Endothelial cell of umbilical vein (primary cell): ENCODE measurements around the gene FLRT1. TPM values are rescaled to one million over a fixed set of nuclear protein-coding genes. Genes with fewer than 3 reads are reported as not detected.

ENCODE experiments used
- BruUV-seq: library from RNA; stranded (reverse); fragments of 400-500 nt; replicated peaks from 2 replicates; lab custom pipeline; 2021; lab: Mats Ljungman, UMichigan
- CTCF ChIA-PET: fragments of 300-600, 350-600 bp; sonication (Branson Sonifier 250); formaldehyde crosslinking; loops from one replicate; lab custom pipeline; 2021; ENCODE audit warnings: antibody characterized with exemption, inconsistent platforms; lab: Charles Lee
- POLR2A ChIA-PET: fragments of 300-600, 350-600 bp; sonication (Branson Sonifier 250); formaldehyde crosslinking; loops from one replicate; lab custom pipeline; 2021; ENCODE audit warnings: antibody characterized with exemption, inconsistent platforms; lab: Charles Lee
- DNase-seq: peaks from one replicate; pipeline ENCODE4 v3.0.0-alpha.2; 2011; ENCODE audit warnings: low read depth, low spot score
- FAIRE-seq: peaks from 2 replicates; lab custom pipeline; 2011; peaks lifted over from hg19 to GRCh38; lab: Jason Lieb, UNC
- H2AFZ ChIP-seq: 2 replicates; pipeline ENCODE4 v1.6.0; 2012; ENCODE audit warnings: low read depth, low read length, control low read depth, inconsistent platforms
- H3K27ac ChIP-seq: 2 replicates; pipeline ENCODE4 v1.5.1; 2011; ENCODE audit warnings: low read depth, mild to moderate bottlenecking, control low read depth, low read length, moderate library complexity; ENCODE audit not compliant: insufficient read depth
- H3K27me3 ChIP-seq, 2 experiments: 2 replicates each; pipeline versions ENCODE4 v1.6.0 to v1.6.1; 2011; ENCODE audit warnings: low read length in 2 of 2, mixed read lengths in 1 of 2; ENCODE audit not compliant: control insufficient read depth in 2 of 2, insufficient read depth in 2 of 2
- H3K36me3 ChIP-seq, 2 experiments: 2 replicates in 1 of 2; 3 replicates in 1 of 2; pipeline ENCODE4 v1.5.1; 2011; ENCODE audit warnings: low read length in 2 of 2, mild to moderate bottlenecking in 1 of 2, moderate library complexity in 1 of 2; ENCODE audit not compliant: control insufficient read depth in 2 of 2, insufficient read depth in 2 of 2; ENCODE audit errors: extremely low read depth in 1 of 2
- H3K4me1 ChIP-seq: 3 replicates; pipeline ENCODE4 v1.5.1; 2011; ENCODE audit warnings: mild to moderate bottlenecking, low read length; ENCODE audit not compliant: control insufficient read depth, insufficient read depth; ENCODE audit errors: extremely low read depth
- H3K4me2 ChIP-seq: 2 replicates; pipeline ENCODE4 v1.6.1; 2011; ENCODE audit warnings: low read length, control low read depth, mixed read lengths; ENCODE audit not compliant: insufficient read depth
- H3K4me3 ChIP-seq, 3 experiments: fragments of 200-600 bp in 1 of 3; sonication (generic), shearing (Covaris generic) in 1 of 3; replicated peaks in 1 of 3; 2 replicates each; pipeline ENCODE4 v1.5.1; 2011 to 2016; ENCODE audit warnings: control low read depth in 3 of 3, low read length in 3 of 3, mild to moderate bottlenecking in 2 of 3, inconsistent platforms in 1 of 3, low read depth in 1 of 3, moderate library complexity in 1 of 3; ENCODE audit not compliant: insufficient read depth in 1 of 3
- H3K79me2 ChIP-seq: 2 replicates; pipeline ENCODE4 v1.6.0; 2012; ENCODE audit warnings: low read length, inconsistent platforms; ENCODE audit not compliant: control insufficient read depth, insufficient read depth
- H3K9ac ChIP-seq: replicated peaks from 2 replicates; pipeline ENCODE3; 2011; ENCODE audit warnings: low read length, control low read depth; ENCODE audit not compliant: insufficient read depth; ENCODE audit errors: extremely low read depth
- H3K9me1 ChIP-seq: replicated peaks from 3 replicates; pipeline ENCODE4 v1.6.0; 2011; ENCODE audit warnings: mild to moderate bottlenecking, low read length; ENCODE audit not compliant: control insufficient read depth, insufficient read depth; ENCODE audit errors: extremely low read depth
- H3K9me3 ChIP-seq: replicated peaks from 2 replicates; pipeline ENCODE4 v1.5.1; 2012; ENCODE audit warnings: low read length, inconsistent platforms; ENCODE audit not compliant: control insufficient read depth, insufficient read depth
- H4K20me1 ChIP-seq: replicated peaks from 2 replicates; pipeline ENCODE3; 2011; ENCODE audit warnings: mild to moderate bottlenecking, low read length; ENCODE audit not compliant: control insufficient read depth, insufficient read depth; ENCODE audit errors: extremely low read depth
- EZH2 ChIP-seq: IDR thresholded peaks from 2 replicates; pipeline ENCODE4 v1.6.1; 2012; ENCODE audit warnings: borderline replicate concordance, low read depth, mild to moderate bottlenecking, moderate library complexity, low read length, inconsistent platforms; ENCODE audit not compliant: severe bottlenecking
- FOS ChIP-seq: IDR thresholded peaks from 2 replicates; pipeline ENCODE4 v1.6.1; 2011; ENCODE audit warnings: mild to moderate bottlenecking, low read length, moderate library complexity, borderline replicate concordance; ENCODE audit not compliant: insufficient read depth
- GATA2 ChIP-seq: IDR thresholded peaks from 2 replicates; pipeline ENCODE4 v1.7.0; 2011; ENCODE audit warnings: low read depth, mild to moderate bottlenecking, moderate library complexity, mixed read lengths, low read length; ENCODE audit not compliant: insufficient read length, insufficient read depth
- JUN ChIP-seq: IDR thresholded peaks from 2 replicates; pipeline ENCODE4 v1.6.1; 2011; ENCODE audit warnings: borderline replicate concordance, low read depth; ENCODE audit not compliant: insufficient read length, insufficient read depth
- MYC ChIP-seq: IDR thresholded peaks from one replicate; pipeline ENCODE4 v1.6.1; 2011; ENCODE audit warnings: mild to moderate bottlenecking, low read depth, low read length
- POLR2A ChIP-seq: IDR thresholded peaks from 2 replicates; pipeline ENCODE4 v1.6.1; 2012; ENCODE audit warnings: low read depth, mild to moderate bottlenecking, control low read depth, low read length
- POLR2AphosphoS5 ChIP-seq: IDR thresholded peaks from 2 replicates; pipeline ENCODE4 v1.6.1; 2012; ENCODE audit warnings: low read depth, mild to moderate bottlenecking, control low read depth, low read length, moderate library complexity; ENCODE audit not compliant: insufficient read depth
- dilution Hi-C: fragments of 300-500 bp; cut with MboI; formaldehyde crosslinking; loops from one replicate; pipeline ENCODE4 v1.15.0; 2019; ENCODE audit warnings: low sequenced_read_pairs; ENCODE audit not compliant: extremely low pct_ligation_motif_present
- intact Hi-C: fragments of 100-400 bp; cut with micrococcal nuclease; formaldehyde crosslinking; loops from one replicate; pipeline ENCODE4 v1.10.0; 2022
- polyA plus RNA-seq, 4 experiments: library from polyadenylated mRNA; depleted of rRNA in 3 of 4; stranded (reverse) in 3 of 4; unstranded in 1 of 4; fragments of >200 nt; gene quantifications; 2 replicates each; pipeline versions ENCODE4 v1.2.1 to v1.2.3, GENCODE V29; 2011 to 2012; ENCODE audit warnings: missing spikeins in 1 of 4
- total RNA-seq: library from RNA; stranded (reverse); gene quantifications from 2 replicates; pipeline ENCODE4 v1.2.3, GENCODE V29; 2021
- TF ChIP-seq, protein P1 (sequence below): IDR thresholded peaks from 2 replicates; pipeline ENCODE4 v1.6.1; 2011; ENCODE audit not compliant: insufficient read depth, insufficient read length
- TF ChIP-seq, protein P2 (sequence below), 2 donors: IDR thresholded peaks; 1 replicate in 1 of 2; 2 replicates in 1 of 2; pipeline ENCODE4 v1.5.1; 2011; ENCODE audit warnings: low read length in 2 of 2, mild to moderate bottlenecking in 2 of 2, moderate library complexity in 2 of 2, control low read depth in 1 of 2, inconsistent platforms in 1 of 2, low read depth in 1 of 2; ENCODE audit not compliant: insufficient read depth in 1 of 2; ENCODE audit errors: extremely low read depth in 1 of 2

FLRT1 gene
- total and polyA plus RNA-seq, 2 donors (not counting 3 experiments of a cell fraction or from before 2014, with no cell fraction given): not detected

DNA sequence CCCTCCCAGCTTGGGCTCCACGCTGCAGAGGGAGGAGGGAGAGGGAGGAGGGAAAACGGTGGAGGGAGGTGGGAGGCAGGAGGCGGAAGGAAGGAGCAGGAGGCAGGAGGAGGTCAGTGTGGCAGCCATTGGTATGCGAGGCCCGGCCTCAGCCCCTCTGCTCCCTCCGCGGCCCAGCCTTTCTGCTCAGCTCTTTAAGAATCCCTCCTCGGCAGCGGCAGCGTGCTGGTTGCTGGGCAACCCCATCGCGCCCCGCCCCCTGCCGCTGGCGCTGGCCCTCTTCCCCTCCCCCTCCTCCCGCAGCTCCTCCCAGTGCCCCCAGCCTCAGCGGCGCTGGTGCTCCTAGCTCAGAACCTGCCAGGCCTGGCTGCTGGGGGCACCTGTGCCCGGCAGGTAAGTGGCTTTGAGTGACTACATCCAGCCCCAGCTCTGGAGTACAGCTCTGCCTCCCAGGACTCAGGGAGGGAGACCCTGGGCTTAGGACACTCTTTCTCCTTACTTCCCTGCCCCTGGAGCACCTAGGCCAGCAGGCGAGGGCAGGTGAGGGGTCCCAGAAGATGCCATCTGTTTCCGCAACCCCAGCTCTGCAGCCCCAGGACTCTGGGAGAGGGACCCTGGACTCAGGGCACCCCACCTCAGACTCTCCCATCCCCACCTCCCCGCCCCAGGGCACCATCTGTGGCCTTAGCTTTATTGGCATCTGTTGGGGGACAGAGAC lies 7.2 kb upstream of the FLRT1 start:
- no peaks in the 10 kb centered on the region for H3K9me3 ChIP-seq
- H3K4me1 ChIP-seq: no peaks in the 10 kb centered on the region
- no peak overlapping the region for H2AFZ ChIP-seq
- no peak overlapping the region for H3K4me3 ChIP-seq
- no peak overlapping the region for H3K27ac ChIP-seq
- no peak overlapping the region for H3K4me2 ChIP-seq
- H3K9me1 ChIP-seq: no peaks in the 10 kb centered on the region
- no peaks in the 10 kb centered on the region for H3K36me3 ChIP-seq
- H3K79me2 ChIP-seq: no peaks in the 10 kb centered on the region
- ChIA-PET CTCF (interaction anchor here (1.0 to 1.2 kb wide), 2 partner anchors 21 to 28 kb away, joined by 3 to 4 read pairs; no protein-coding TSS in a partner anchor), POLR2A (no interaction called here)
- DNase-seq (no peak), FAIRE-seq (no peak)
- no peak overlapping the region for H3K9ac ChIP-seq
- H3K27me3 ChIP-seq: peaks cover 0 to 6% of the 10 kb centered on the region in 2 experiments
- intact Hi-C loops: no loop called here
- BruUV-seq: no TSS peak
- H4K20me1 ChIP-seq: no peaks in the 10 kb centered on the region
- dilution Hi-C loops: no loop called here
- TF ChIP-seq JUN: no peak
- TF ChIP-seq POLR2AphosphoS5: no peak
- TF ChIP-seq POLR2A: no peak
- no peak for TF ChIP-seq EZH2
- TF ChIP-seq GATA2: no peak
- TF ChIP-seq, protein P1, sequence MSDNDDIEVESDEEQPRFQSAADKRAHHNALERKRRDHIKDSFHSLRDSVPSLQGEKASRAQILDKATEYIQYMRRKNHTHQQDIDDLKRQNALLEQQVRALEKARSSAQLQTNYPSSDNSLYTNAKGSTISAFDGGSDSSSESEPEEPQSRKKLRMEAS: no peak
- TF ChIP-seq, protein P2, sequence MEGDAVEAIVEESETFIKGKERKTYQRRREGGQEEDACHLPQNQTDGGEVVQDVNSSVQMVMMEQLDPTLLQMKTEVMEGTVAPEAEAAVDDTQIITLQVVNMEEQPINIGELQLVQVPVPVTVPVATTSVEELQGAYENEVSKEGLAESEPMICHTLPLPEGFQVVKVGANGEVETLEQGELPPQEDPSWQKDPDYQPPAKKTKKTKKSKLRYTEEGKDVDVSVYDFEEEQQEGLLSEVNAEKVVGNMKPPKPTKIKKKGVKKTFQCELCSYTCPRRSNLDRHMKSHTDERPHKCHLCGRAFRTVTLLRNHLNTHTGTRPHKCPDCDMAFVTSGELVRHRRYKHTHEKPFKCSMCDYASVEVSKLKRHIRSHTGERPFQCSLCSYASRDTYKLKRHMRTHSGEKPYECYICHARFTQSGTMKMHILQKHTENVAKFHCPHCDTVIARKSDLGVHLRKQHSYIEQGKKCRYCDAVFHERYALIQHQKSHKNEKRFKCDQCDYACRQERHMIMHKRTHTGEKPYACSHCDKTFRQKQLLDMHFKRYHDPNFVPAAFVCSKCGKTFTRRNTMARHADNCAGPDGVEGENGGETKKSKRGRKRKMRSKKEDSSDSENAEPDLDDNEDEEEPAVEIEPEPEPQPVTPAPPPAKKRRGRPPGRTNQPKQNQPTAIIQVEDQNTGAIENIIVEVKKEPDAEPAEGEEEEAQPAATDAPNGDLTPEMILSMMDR (IDR thresholded peaks at IDR 0.05; ENCODE audit: extremely low read depth in 1 of 2, insufficient read depth in 1 of 2, low read depth in 1 of 2, low read length in 2 of 2): no peak
- no peak for TF ChIP-seq FOS
- TF ChIP-seq MYC: no peak
